ENCODE data around the gene TSR2. TPM values are rescaled to one million over a fixed set of nuclear protein-coding genes. Genes with fewer than 3 reads are reported as not detected.

Gene TSR2
- total and polyA plus RNA-seq, 8 donors, result 12.5 to 28.9 (median 16.4) TPM

DNA sequence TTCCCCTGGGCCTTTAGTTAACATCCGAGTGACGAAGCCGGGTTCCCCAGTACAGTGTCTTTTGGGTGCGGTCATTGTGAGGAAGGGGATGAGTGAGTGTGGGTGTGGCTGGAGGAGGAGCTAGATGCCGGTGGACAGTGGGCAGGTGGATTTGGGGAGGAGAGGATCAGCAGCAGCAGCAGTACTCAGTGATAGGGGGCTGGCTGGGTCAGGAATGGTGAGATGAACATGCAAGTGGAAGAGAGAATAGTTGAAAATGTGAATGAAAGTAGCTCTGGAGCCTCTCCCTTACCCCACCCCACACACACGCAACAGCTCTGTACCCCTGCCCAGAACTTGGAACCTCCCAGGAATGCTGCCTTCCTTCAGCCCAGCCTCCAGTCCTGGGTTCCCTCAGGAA lies 4.5 kb downstream of the TSR2 start:
- no peak for ATAC-seq
- TF ChIP-seq, protein P1, sequence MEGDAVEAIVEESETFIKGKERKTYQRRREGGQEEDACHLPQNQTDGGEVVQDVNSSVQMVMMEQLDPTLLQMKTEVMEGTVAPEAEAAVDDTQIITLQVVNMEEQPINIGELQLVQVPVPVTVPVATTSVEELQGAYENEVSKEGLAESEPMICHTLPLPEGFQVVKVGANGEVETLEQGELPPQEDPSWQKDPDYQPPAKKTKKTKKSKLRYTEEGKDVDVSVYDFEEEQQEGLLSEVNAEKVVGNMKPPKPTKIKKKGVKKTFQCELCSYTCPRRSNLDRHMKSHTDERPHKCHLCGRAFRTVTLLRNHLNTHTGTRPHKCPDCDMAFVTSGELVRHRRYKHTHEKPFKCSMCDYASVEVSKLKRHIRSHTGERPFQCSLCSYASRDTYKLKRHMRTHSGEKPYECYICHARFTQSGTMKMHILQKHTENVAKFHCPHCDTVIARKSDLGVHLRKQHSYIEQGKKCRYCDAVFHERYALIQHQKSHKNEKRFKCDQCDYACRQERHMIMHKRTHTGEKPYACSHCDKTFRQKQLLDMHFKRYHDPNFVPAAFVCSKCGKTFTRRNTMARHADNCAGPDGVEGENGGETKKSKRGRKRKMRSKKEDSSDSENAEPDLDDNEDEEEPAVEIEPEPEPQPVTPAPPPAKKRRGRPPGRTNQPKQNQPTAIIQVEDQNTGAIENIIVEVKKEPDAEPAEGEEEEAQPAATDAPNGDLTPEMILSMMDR (IDR thresholded peaks at IDR 0.05), result no peak
- Histone ChIP-seq H3K36me3 (no peaks in the 10 kb centered on the region), H3K4me3 (no peak overlapping the region), H3K27ac (no peak overlapping the region), H3K27me3 (no peaks in the 10 kb centered on the region), H3K9me3 (no peaks in the 10 kb centered on the region), H3K4me1 (no peaks in the 10 kb centered on the region)
- intact Hi-C loops (cut with DNase I), result no loop called here
- DNase-seq, result no peak
- FAIRE-seq, result no peak
- WGBS, 2 donors, result 84 to 89% methylated on average over 6 of the region's 6 CpGs

DNA sequence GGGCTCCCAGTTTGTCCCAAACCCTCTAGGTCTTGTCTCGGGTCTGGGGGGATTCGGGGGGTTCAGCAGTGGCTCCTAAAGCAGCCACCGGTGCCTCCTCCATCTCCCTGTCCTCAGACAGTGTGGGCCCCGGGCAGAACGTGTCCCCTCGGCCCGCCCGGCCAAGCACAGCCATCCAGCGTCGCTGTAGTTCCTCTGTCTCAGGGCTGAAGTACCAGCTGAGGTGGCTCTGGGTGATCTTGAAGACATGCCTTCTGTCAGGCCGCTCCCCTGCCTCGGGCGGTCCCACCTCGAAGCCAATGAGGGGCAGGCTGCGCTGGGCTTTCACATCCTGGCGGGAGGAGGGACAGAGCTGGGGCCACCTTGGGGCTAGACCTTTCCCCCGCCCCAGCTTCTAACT lies 5.9 kb downstream of the TSR2 start:
- intact Hi-C loops (cut with DNase I), result no loop called here
- no peak overlapping the region for H3K27ac ChIP-seq
- H3K4me3 ChIP-seq, result no peak overlapping the region
- ATAC-seq (no peak), DNase-seq (peak in 1 of 6 donors; percentile 58), FAIRE-seq (no peak)
- no peaks in the 10 kb centered on the region for H3K4me1 ChIP-seq
- no peaks in the 10 kb centered on the region for H3K9me3 ChIP-seq
- H3K27me3 ChIP-seq, result no peaks in the 10 kb centered on the region
- TF ChIP-seq, protein P1 (IDR thresholded peaks at IDR 0.05), result no peak
- no peaks in the 10 kb centered on the region for H3K36me3 ChIP-seq
- 72 to 86% methylated on average over 17 of the region's 17 CpGs for WGBS, 2 donors

DNA sequence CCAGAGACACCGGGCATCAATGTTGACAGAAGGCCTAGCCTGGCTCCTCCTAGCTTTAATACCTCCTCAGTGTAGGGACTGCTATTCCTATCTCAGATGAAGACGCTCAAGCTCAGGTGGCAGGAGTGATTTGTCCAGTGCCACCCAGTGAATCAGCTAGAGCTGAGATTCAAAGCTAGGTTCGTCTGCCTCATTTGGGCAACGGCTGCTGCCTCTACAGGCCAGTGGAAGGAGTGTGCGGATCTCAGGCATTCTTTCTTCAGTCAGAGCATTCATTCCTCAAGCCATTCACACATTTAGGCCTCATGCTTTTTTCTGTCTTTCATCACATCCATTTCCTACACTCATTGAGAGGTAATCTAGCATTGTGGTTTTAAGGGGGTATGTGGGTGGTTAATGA lies 7.3 kb downstream of the TSR2 start:
- Histone ChIP-seq H3K4me1 (no peaks in the 10 kb centered on the region), H3K4me3 (no peak overlapping the region), H3K27me3 (no peaks in the 10 kb centered on the region), H3K36me3 (no peaks in the 10 kb centered on the region), H3K27ac (no peak overlapping the region), H3K9me3 (no peaks in the 10 kb centered on the region)
- TF ChIP-seq, protein P1 (IDR thresholded peaks at IDR 0.05), result no peak
- WGBS, 2 donors, result 74 to 84% methylated on average over 5 of the region's 5 CpGs
- DNase-seq (no peak), ATAC-seq (no peak), FAIRE-seq (no peak)
- intact Hi-C loops (cut with DNase I), result no loop called here

DNA sequence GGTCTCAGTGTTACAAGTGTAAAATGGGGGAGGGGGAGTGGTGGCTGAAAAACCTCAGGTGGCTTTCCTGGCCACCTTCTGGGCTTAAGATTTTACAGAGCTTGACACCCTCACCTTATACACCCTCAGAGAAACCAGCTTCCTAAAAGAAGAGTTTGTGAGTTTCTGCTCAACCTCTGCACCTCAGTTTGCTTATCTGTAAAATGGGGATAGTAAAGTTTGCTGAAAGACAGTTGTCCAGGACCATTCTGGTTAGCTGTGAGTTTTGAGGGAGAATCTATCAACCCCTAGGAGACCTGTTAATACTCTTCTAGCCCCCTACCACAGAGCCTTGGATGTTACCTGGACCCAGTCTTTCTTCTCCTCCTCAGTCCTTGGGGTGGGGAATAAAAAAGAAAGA lies 9.7 kb downstream of the TSR2 start:
- DNase-seq (no peak), ATAC-seq (no peak), FAIRE-seq (no peak)
- intact Hi-C loops (cut with DNase I), result no loop called here
- H3K4me1 ChIP-seq, result no peaks in the 10 kb centered on the region
- H3K27me3 ChIP-seq, result no peaks in the 10 kb centered on the region
- H3K4me3 ChIP-seq, result no peak overlapping the region
- TF ChIP-seq, protein P1 (IDR thresholded peaks at IDR 0.05), result no peak
- no peak overlapping the region for H3K27ac ChIP-seq
- no peaks in the 10 kb centered on the region for H3K9me3 ChIP-seq
- H3K36me3 ChIP-seq, result no peaks in the 10 kb centered on the region

DNA sequence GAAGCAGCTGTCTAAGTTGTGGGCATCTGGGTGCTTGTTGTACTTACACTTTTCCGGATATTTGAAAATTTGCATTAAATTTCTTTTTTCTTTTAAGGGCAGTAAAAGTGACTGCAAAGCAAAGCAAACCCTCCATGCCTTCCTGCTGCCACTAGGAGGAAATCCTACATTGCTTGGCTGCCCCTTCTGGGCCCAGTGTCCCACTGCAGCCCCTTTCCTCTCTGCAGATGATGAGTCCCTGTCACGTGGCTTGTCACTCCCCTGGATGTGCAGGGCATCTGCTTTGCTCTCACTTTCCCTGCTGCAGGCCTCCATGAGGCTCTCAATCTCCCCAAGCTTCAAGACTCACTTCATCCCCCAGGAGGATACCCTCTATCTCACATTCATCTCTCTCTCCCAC lies 12.7 kb downstream of the TSR2 start:
- ATAC-seq, result no peak
- WGBS, 2 donors, result 61 to 66% methylated on average over 2 of the region's 2 CpGs
- no peak for DNase-seq
- H3K4me1 ChIP-seq, result no peaks in the 10 kb centered on the region
- no peak overlapping the region for H3K27ac ChIP-seq
- no peak overlapping the region for H3K4me3 ChIP-seq
- intact Hi-C loops (cut with DNase I), result no loop called here
- no peaks in the 10 kb centered on the region for H3K36me3 ChIP-seq
- FAIRE-seq, result no peak
- TF ChIP-seq, protein P1 (IDR thresholded peaks at IDR 0.05), result no peak
- H3K9me3 ChIP-seq, result no peaks in the 10 kb centered on the region
- no peaks in the 10 kb centered on the region for H3K27me3 ChIP-seq

All from pancreas (tissue), 10 donors.